ENCODE measurements around the gene NRSN2.
A peak's percentile ranks its signal among the peaks of the same experiment; 100 is the strongest.
"Not testable (repeated sequence)": the region's sequence is repeated elsewhere in the genome, so short reads cannot be mapped to it uniquely, and the experiment has no call there.

The NRSN2 gene

DNA sequence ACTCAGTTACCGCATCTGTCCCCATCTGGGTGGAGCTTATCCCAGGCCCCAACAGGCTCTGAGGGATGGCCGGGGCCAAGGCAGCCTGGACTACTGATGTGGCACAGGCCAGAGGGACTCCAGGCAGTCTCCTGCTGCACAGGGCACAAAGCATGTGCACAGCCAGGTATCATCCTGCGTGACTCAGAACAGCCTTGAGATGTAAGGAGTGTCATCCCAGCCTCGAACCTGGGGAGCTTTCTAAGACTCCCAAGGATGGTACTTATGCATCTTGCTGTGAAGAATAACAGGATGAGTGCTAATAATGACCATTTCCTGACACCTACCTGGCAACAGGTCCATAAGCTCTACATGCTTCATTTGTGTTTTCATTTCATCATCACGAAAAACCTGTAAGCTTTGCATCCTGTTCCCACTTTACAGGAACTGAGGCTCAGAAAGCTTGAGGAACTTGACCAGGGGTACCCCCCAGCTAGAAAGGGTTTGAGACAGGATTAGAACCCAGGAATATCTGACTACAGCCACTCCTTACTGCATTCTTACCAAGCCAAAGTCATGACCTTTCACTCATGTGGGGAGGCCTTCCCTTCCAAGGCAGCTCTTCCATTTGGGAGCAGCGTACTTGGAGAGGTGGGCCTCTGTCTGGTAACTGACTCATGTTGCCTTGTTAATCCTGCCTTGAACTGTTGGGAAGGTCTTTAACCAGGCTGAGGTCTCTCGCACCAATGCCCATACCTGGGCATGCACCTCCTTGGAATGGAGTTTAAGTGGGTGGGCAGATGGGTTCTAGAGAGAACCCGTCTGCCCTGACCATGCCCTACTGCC is 35.6 kb downstream of the NRSN2 start:
- Histone ChIP-seq H3K36me3 (ENCODE audit: insufficient read depth, low read length) (peaks cover 41% of the 10 kb centered on the region; the same call in 1 of the 2 replicates), H3K27ac (no peak overlapping the region), H3K4me3 (peak overlapping the region; percentile 92), H3K9ac (ENCODE audit: insufficient read length) (peak overlapping the region; percentile 34), H3K9me3 (ENCODE audit: low read depth, low read length) (no peaks in the 10 kb centered on the region)
- no peak for TF ChIP-seq FOXP2 (optimal IDR thresholded peaks at IDR 0.05; ENCODE audit: control extremely low read depth, extremely low read length, insufficient read depth)
- TF ChIP-seq POLR2AphosphoS5 (IDR thresholded peaks at IDR 0.05; ENCODE audit: borderline replicate concordance, low read depth, low read length) = no peak
- TF ChIP-seq EZH2 (IDR thresholded peaks at IDR 0.05) = no peak
- DNase-seq (ENCODE audit: low read depth, low spot score) = no peak

DNA sequence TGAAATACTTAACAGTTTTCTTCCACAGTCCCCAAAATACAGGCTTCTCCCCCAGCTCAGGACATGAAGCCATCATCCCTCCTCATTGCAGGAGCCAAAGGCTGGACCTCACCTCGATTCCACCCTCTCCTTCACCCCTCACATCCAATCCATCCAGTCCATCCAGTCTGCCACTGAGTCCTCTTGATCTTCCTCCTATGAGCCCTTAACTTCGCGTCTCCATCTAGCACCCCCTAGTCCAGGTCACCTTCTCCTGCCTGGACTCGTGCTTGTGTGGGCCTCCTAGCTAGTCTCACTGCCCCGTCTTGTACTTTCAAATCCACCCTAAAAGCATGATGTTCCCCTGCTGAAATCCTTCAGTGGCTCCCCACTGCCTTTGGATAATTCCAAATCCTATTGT is 37.0 kb downstream of the NRSN2 start:
- Histone ChIP-seq H3K9ac (ENCODE audit: insufficient read length) (no peak overlapping the region), H3K27ac (no peak overlapping the region), H3K36me3 (ENCODE audit: insufficient read depth, low read length) (peaks cover 55% of the 10 kb centered on the region; the same call in 1 of the 2 replicates), H3K9me3 (ENCODE audit: low read depth, low read length) (no peaks in the 10 kb centered on the region), H3K4me3 (no peak overlapping the region)
- DNase-seq (ENCODE audit: low read depth, low spot score) = no peak
- TF ChIP-seq FOXP2 (optimal IDR thresholded peaks at IDR 0.05; ENCODE audit: control extremely low read depth, extremely low read length, insufficient read depth) (no peak), EZH2 (IDR thresholded peaks at IDR 0.05) (no peak), POLR2AphosphoS5 (IDR thresholded peaks at IDR 0.05; ENCODE audit: borderline replicate concordance, low read depth, low read length) (no peak)

DNA sequence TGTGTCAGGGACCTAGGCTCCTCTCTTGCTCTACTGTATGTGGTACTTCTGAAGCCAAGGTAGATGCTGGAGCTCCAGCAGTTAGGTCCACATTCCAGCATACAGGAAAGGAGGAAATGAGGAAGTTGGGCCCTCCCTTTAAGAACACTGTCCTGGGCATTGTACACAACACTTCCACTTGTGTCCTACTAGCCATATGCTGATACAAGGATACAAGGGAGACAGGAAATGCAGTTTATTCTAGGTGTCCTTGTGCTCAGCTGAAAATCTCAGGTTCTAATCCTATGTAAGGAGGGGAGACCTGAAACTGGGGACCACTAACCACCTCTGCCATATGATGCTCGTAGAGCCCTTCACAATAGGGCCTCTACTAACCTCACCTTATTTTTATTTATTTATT is 37.8 kb downstream of the NRSN2 start:
- Histone ChIP-seq H3K4me3 (no peak overlapping the region), H3K9me3 (ENCODE audit: low read depth, low read length) (no peaks in the 10 kb centered on the region), H3K9ac (ENCODE audit: insufficient read length) (no peak overlapping the region), H3K27ac (no peak overlapping the region), H3K36me3 (ENCODE audit: insufficient read depth, low read length) (peaks cover 63% of the 10 kb centered on the region; the same call in 1 of the 2 replicates)
- TF ChIP-seq POLR2AphosphoS5 (IDR thresholded peaks at IDR 0.05; ENCODE audit: borderline replicate concordance, low read depth, low read length) (no peak), EZH2 (IDR thresholded peaks at IDR 0.05) (no peak), FOXP2 (optimal IDR thresholded peaks at IDR 0.05; ENCODE audit: control extremely low read depth, extremely low read length, insufficient read depth) (no peak)
- no peak for DNase-seq (ENCODE audit: low read depth, low spot score)

DNA sequence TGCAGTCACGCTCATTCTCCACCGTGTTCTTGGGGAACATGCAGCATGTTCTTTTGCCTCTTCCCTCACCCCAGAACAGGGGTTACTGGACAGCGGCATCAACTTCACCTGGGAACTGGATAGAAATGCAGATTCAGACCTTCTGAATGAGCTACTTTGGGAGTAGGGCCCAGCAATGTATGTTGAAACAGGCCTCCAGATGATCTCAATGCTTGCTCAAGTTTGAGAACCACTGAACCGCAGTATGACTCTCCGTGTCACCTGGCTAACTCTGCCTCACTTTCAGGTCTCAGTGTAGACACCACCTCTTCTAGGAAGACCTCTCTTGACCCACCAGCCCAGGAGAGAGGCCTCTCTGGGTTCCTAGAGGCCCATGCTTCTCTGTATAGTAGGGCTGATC is 38.5 kb downstream of the NRSN2 start:
- H3K36me3 ChIP-seq (ENCODE audit: insufficient read depth, low read length) = peaks cover 70% of the 10 kb centered on the region; the same call in 1 of the 2 replicates
- H3K27ac ChIP-seq = no peak overlapping the region
- TF ChIP-seq EZH2 (IDR thresholded peaks at IDR 0.05) = no peak
- no peak for TF ChIP-seq FOXP2 (optimal IDR thresholded peaks at IDR 0.05; ENCODE audit: control extremely low read depth, extremely low read length, insufficient read depth)
- no peak for TF ChIP-seq POLR2AphosphoS5 (IDR thresholded peaks at IDR 0.05; ENCODE audit: borderline replicate concordance, low read depth, low read length)

GRCh38 chr20:386634-387033 is 39.7 kb downstream of the NRSN2 start:
- not testable (repeated sequence) for H3K4me3 ChIP-seq; H3K9me3 ChIP-seq (ENCODE audit: low read depth, low read length); H3K27ac ChIP-seq; DNase-seq (ENCODE audit: low read depth, low spot score); H3K9ac ChIP-seq (ENCODE audit: insufficient read length)
- peaks cover 82% of the 10 kb centered on the region; the same call in 1 of the 2 replicates for H3K36me3 ChIP-seq (ENCODE audit: insufficient read depth, low read length)

More for the DNA sequence above, 38.5 kb downstream of the NRSN2 start:
- Histone ChIP-seq H3K9me3 (ENCODE audit: low read depth, low read length) (no peaks in the 10 kb centered on the region), H3K4me3 (no peak overlapping the region), H3K9ac (ENCODE audit: insufficient read length) (no peak overlapping the region)
- DNase-seq (ENCODE audit: low read depth, low spot score) = no peak

GRCh38 chr20:387520-387919 is 40.6 kb downstream of the NRSN2 start:
- Histone ChIP-seq H3K9me3 (ENCODE audit: low read depth, low read length) (no peaks in the 10 kb centered on the region), H3K4me3 (no peak overlapping the region), H3K36me3 (ENCODE audit: insufficient read depth, low read length) (peaks cover 87% of the 10 kb centered on the region; the same call in 1 of the 2 replicates), H3K27ac (no peak overlapping the region), H3K9ac (ENCODE audit: insufficient read length) (no peak overlapping the region)
- TF ChIP-seq POLR2AphosphoS5 (IDR thresholded peaks at IDR 0.05; ENCODE audit: borderline replicate concordance, low read depth, low read length) (no peak), EZH2 (IDR thresholded peaks at IDR 0.05) (no peak), FOXP2 (optimal IDR thresholded peaks at IDR 0.05; ENCODE audit: control extremely low read depth, extremely low read length, insufficient read depth) (no peak)
- no peak for DNase-seq (ENCODE audit: low read depth, low spot score)

- Histone ChIP-seq H3K36me3 (ENCODE audit: insufficient read depth, low read length) (peaks cover 87% of the 10 kb centered on the region; the same call in 1 of the 2 replicates), H3K4me3 (no peak overlapping the region), H3K27ac (no peak overlapping the region), H3K9me3 (ENCODE audit: low read depth, low read length) (no peaks in the 10 kb centered on the region), H3K9ac (ENCODE audit: insufficient read length) (no peak overlapping the region)
- no peak for DNase-seq (ENCODE audit: low read depth, low spot score)
- TF ChIP-seq FOXP2 (optimal IDR thresholded peaks at IDR 0.05; ENCODE audit: control extremely low read depth, extremely low read length, insufficient read depth) = no peak
- TF ChIP-seq POLR2AphosphoS5 (IDR thresholded peaks at IDR 0.05; ENCODE audit: borderline replicate concordance, low read depth, low read length) = no peak
- no peak for TF ChIP-seq EZH2 (IDR thresholded peaks at IDR 0.05)
These were observed 41.4 kb downstream of the NRSN2 start for GRCh38 chr20:388034-388994.

DNA sequence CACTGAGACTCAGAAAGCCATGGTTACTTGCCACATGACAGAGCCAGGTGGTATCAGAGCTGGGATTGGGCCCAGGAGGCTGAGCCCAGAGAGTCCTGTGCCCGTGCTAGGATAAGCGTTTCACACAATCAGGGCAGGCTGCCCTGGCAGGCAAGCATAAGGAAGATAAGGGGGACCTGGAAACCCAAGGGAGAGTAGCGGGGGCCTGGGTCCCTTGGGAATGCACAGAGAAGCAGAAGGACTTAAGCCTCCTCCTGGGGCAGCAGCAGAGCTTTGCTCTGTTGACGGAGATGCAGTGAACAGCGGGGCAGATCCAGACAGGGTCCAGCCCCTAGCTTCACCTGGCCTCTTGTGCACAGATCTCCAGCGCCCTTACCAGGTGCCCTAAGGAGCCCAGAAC is 42.3 kb downstream of the NRSN2 start:
- Histone ChIP-seq H3K4me3 (no peak overlapping the region), H3K27ac (no peak overlapping the region), H3K36me3 (ENCODE audit: insufficient read depth, low read length) (peaks cover 86% of the 10 kb centered on the region; the same call in 1 of the 2 replicates), H3K9ac (ENCODE audit: insufficient read length) (no peak overlapping the region), H3K9me3 (ENCODE audit: low read depth, low read length) (no peaks in the 10 kb centered on the region)
- no peak for DNase-seq (ENCODE audit: low read depth, low spot score)
- TF ChIP-seq FOXP2 (optimal IDR thresholded peaks at IDR 0.05; ENCODE audit: control extremely low read depth, extremely low read length, insufficient read depth) (no peak), EZH2 (IDR thresholded peaks at IDR 0.05) (no peak), POLR2AphosphoS5 (IDR thresholded peaks at IDR 0.05; ENCODE audit: borderline replicate concordance, low read depth, low read length) (no peak)
